PFSK-1 (cell line): Measurements from ENCODE around the gene NUCB2.

Experiments
- REST ChIP-seq, 2 experiments: IDR thresholded peaks; 2 replicates each; pipeline versions ENCODE4 v1.6.1 to v1.8.0; 2011 to 2012; ENCODE audit warnings: low read depth in 2 of 2, low read length in 2 of 2, control low read depth in 1 of 2, inconsistent platforms in 1 of 2, mild to moderate bottlenecking in 1 of 2, moderate library complexity in 1 of 2; ENCODE audit not compliant: insufficient read depth in 1 of 2
- SIN3A ChIP-seq: IDR thresholded peaks from 2 replicates; pipeline ENCODE4 v1.6.1; 2012; ENCODE audit warnings: mild to moderate bottlenecking, low read length, moderate library complexity, borderline replicate concordance; ENCODE audit not compliant: insufficient read depth
- TAF1 ChIP-seq: IDR thresholded peaks from 2 replicates; pipeline ENCODE4 v1.6.1; 2012; ENCODE audit warnings: low read length, control low read depth, borderline replicate concordance; ENCODE audit not compliant: insufficient read depth

GRCh38 chr11:17347676-17348075 is 71.1 kb downstream of the NUCB2 start:
- TF ChIP-seq SIN3A, result no peak
- no peak for TF ChIP-seq REST (IDR thresholded peaks at IDR 0.05; ENCODE audit: insufficient read depth in 1 of 2, low read depth in 2 of 2, low read length in 2 of 2)
- TF ChIP-seq TAF1, result no peak
